Neural cell (in vitro differentiated cells): ENCODE data around the gene COASY. TPM values are rescaled to one million over a fixed set of nuclear protein-coding genes. Genes with fewer than 3 reads are reported as not detected.

Source experiments
- H2AFZ ChIP-seq: fragments of 200-600, 300-800 bp; sonication (generic), shearing (Covaris generic); 2 replicates; pipeline ENCODE4 v1.6.0; 2014; ENCODE audit warnings: low read depth, mild to moderate bottlenecking, antibody characterized with exemption, low read length, moderate library complexity
- H3F3A ChIP-seq: fragments of 200-600 bp; shearing (Covaris generic); 2 replicates; pipeline ENCODE4 v1.6.1; 2016; ENCODE audit warnings: mild to moderate bottlenecking, moderate library complexity, mixed read lengths, antibody characterized with exemption, low read length; ENCODE audit not compliant: insufficient read depth, poor library complexity, severe bottlenecking
- H3K27ac ChIP-seq: fragments of 200-600, 300-800 bp; sonication (generic), shearing (Covaris generic); 2 replicates; pipeline ENCODE4 v1.5.1; 2014; ENCODE audit warnings: mild to moderate bottlenecking, low read length, moderate library complexity
- H3K27me3 ChIP-seq: fragments of 300-800, 200-600 bp; sonication (generic), shearing (Covaris generic); 2 replicates; pipeline ENCODE4 v1.6.0; 2014; ENCODE audit warnings: mild to moderate bottlenecking, low read depth, low read length, moderate library complexity; ENCODE audit not compliant: insufficient read depth
- H3K36me3 ChIP-seq: fragments of 300-800, 200-600 bp; sonication (generic), shearing (Covaris generic); 2 replicates; pipeline ENCODE4 v1.5.1; 2014; ENCODE audit warnings: mild to moderate bottlenecking, antibody characterized with exemption, low read length, moderate library complexity; ENCODE audit not compliant: insufficient read depth
- H3K4me2 ChIP-seq: fragments of 300-800, 200-600 bp; sonication (generic), shearing (Covaris generic); 2 replicates; pipeline ENCODE4 v1.6.0; 2014; ENCODE audit warnings: mild to moderate bottlenecking, low read length
- H3K4me3 ChIP-seq: fragments of 300-800, 200-600 bp; sonication (generic), shearing (Covaris generic); 2 replicates; pipeline ENCODE4 v1.5.1; 2014; ENCODE audit warnings: mild to moderate bottlenecking, low read length, moderate library complexity
- H3K79me2 ChIP-seq: fragments of 200-600 bp; shearing (Covaris generic); replicated peaks from 2 replicates; pipeline ENCODE4 v1.6.0; 2014; ENCODE audit warnings: mild to moderate bottlenecking, low read length, moderate library complexity; ENCODE audit not compliant: insufficient read depth
- H3K9ac ChIP-seq: fragments of 300-800, 200-600 bp; sonication (generic), shearing (Covaris generic); 2 replicates; pipeline ENCODE4 v1.6.1; 2016; ENCODE audit warnings: mild to moderate bottlenecking, low read length, mixed read lengths
- H3K9me2 ChIP-seq: fragments of 200-600 bp; shearing (Covaris generic); 2 replicates; pipeline ENCODE4 v1.6.1; 2016; ENCODE audit warnings: mild to moderate bottlenecking, low read length, mixed read lengths; ENCODE audit not compliant: insufficient read depth
- H3K9me3 ChIP-seq: fragments of 200-600, 300-800 bp; sonication (generic), shearing (Covaris generic); 2 replicates; pipeline ENCODE4 v1.6.1; 2016; ENCODE audit warnings: mild to moderate bottlenecking, mixed run types, low read length, moderate library complexity, mixed read lengths
- H4K20me1 ChIP-seq: fragments of 200-600 bp; shearing (Covaris generic); 2 replicates; pipeline ENCODE4 v1.6.1; 2016; ENCODE audit warnings: mild to moderate bottlenecking, mixed run types; ENCODE audit not compliant: insufficient read depth
- EP300 ChIP-seq: fragments of 450-650 bp; conservative IDR thresholded peaks from 2 replicates; pipeline ENCODE4 v1.6.1; 2014; ENCODE audit warnings: antibody characterized with exemption, mild to moderate bottlenecking, moderate library complexity; ENCODE audit not compliant: poor library complexity, severe bottlenecking
- EZH2 ChIP-seq: fragments of 200-600, 300-800 bp; shearing (Covaris generic), sonication (generic); IDR thresholded peaks from 2 replicates; pipeline ENCODE4 v1.6.1; 2014; ENCODE audit warnings: antibody characterized with exemption, low read length, borderline replicate concordance, mild to moderate bottlenecking; ENCODE audit not compliant: insufficient read depth, poor library complexity, severe bottlenecking
- MXI1 ChIP-seq: fragments of 450-650 bp; conservative IDR thresholded peaks from 2 replicates; pipeline ENCODE4 v1.6.1; 2014; ENCODE audit warnings: antibody characterized with exemption, mild to moderate bottlenecking; ENCODE audit not compliant: poor library complexity, severe bottlenecking
- POLR2AphosphoS5 ChIP-seq: IDR thresholded peaks from 2 replicates; pipeline ENCODE4 v1.6.1; 2012
- RAD21 ChIP-seq: fragments of 450-650 bp; conservative IDR thresholded peaks from 2 replicates; pipeline ENCODE4 v1.6.1; 2014; ENCODE audit warnings: antibody characterized with exemption, mild to moderate bottlenecking, moderate library complexity
- SMC3 ChIP-seq: fragments of 450-650 bp; conservative IDR thresholded peaks from 2 replicates; pipeline ENCODE4 v1.6.1; 2014; ENCODE audit warnings: antibody characterized with exemption, mild to moderate bottlenecking, moderate library complexity; ENCODE audit not compliant: poor library complexity
- TAF1 ChIP-seq: IDR thresholded peaks from 2 replicates; pipeline ENCODE4 v1.6.1; 2012; ENCODE audit warnings: low read depth
- polyA plus RNA-seq: library from polyadenylated mRNA; depleted of rRNA; stranded (reverse); fragments of >200 nt; gene quantifications from 2 replicates; pipeline ENCODE4 v1.2.3, GENCODE V29; 2014
- TF ChIP-seq, protein P1 (sequence below): fragments of 450-650 bp; IDR thresholded peaks from 2 replicates; pipeline ENCODE4 v1.5.1; 2014; ENCODE audit warnings: antibody characterized with exemption, mild to moderate bottlenecking, moderate library complexity; ENCODE audit not compliant: poor library complexity, severe bottlenecking
- TF ChIP-seq, protein P2 (sequence below): IDR thresholded peaks from 2 replicates; pipeline ENCODE4 v1.6.1; 2012; ENCODE audit warnings: borderline replicate concordance

Gene COASY
- polyA plus RNA-seq, 1 donor from 2014 or later, result 8.2 TPM

- Histone ChIP-seq H3K27ac (peak overlapping the region; percentile 84), H2AFZ (peak overlapping the region; percentile 77), H3K27me3 (no peaks in the 10 kb centered on the region), H3K79me2 (no peaks in the 10 kb centered on the region), H4K20me1 (no peaks in the 10 kb centered on the region), H3K9ac (peak overlapping the region; percentile 92), H3K4me3 (peak overlapping the region; percentile 85), H3K4me2 (peak overlapping the region; percentile 98), H3K9me2 (no peaks in the 10 kb centered on the region), H3K36me3 (no peaks in the 10 kb centered on the region), H3F3A (no peaks in the 10 kb centered on the region), H3K9me3 (no peaks in the 10 kb centered on the region)
- TF ChIP-seq EP300 (peak; percentile 62), RAD21 (no peak), EZH2 (no peak), POLR2AphosphoS5 (peak; percentile 86), SMC3 (no peak), MXI1 (peak; percentile 81), TAF1 (peak; percentile 69)
- TF ChIP-seq, protein P1, sequence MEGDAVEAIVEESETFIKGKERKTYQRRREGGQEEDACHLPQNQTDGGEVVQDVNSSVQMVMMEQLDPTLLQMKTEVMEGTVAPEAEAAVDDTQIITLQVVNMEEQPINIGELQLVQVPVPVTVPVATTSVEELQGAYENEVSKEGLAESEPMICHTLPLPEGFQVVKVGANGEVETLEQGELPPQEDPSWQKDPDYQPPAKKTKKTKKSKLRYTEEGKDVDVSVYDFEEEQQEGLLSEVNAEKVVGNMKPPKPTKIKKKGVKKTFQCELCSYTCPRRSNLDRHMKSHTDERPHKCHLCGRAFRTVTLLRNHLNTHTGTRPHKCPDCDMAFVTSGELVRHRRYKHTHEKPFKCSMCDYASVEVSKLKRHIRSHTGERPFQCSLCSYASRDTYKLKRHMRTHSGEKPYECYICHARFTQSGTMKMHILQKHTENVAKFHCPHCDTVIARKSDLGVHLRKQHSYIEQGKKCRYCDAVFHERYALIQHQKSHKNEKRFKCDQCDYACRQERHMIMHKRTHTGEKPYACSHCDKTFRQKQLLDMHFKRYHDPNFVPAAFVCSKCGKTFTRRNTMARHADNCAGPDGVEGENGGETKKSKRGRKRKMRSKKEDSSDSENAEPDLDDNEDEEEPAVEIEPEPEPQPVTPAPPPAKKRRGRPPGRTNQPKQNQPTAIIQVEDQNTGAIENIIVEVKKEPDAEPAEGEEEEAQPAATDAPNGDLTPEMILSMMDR, result no peak
- TF ChIP-seq, protein P2, sequence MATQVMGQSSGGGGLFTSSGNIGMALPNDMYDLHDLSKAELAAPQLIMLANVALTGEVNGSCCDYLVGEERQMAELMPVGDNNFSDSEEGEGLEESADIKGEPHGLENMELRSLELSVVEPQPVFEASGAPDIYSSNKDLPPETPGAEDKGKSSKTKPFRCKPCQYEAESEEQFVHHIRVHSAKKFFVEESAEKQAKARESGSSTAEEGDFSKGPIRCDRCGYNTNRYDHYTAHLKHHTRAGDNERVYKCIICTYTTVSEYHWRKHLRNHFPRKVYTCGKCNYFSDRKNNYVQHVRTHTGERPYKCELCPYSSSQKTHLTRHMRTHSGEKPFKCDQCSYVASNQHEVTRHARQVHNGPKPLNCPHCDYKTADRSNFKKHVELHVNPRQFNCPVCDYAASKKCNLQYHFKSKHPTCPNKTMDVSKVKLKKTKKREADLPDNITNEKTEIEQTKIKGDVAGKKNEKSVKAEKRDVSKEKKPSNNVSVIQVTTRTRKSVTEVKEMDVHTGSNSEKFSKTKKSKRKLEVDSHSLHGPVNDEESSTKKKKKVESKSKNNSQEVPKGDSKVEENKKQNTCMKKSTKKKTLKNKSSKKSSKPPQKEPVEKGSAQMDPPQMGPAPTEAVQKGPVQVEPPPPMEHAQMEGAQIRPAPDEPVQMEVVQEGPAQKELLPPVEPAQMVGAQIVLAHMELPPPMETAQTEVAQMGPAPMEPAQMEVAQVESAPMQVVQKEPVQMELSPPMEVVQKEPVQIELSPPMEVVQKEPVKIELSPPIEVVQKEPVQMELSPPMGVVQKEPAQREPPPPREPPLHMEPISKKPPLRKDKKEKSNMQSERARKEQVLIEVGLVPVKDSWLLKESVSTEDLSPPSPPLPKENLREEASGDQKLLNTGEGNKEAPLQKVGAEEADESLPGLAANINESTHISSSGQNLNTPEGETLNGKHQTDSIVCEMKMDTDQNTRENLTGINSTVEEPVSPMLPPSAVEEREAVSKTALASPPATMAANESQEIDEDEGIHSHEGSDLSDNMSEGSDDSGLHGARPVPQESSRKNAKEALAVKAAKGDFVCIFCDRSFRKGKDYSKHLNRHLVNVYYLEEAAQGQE, result peak; percentile 48
Observed at GRCh38 chr17:42554250-42555121, 7.5 kb upstream of the COASY start.

- Histone ChIP-seq H3K9ac (peak overlapping the region; percentile 92), H3K27me3 (no peaks in the 10 kb centered on the region), H3K9me2 (no peaks in the 10 kb centered on the region), H2AFZ (peak overlapping the region; percentile 77), H3K4me2 (peak overlapping the region; percentile 98), H3K9me3 (no peaks in the 10 kb centered on the region), H3K79me2 (no peaks in the 10 kb centered on the region), H3K36me3 (no peaks in the 10 kb centered on the region), H4K20me1 (no peaks in the 10 kb centered on the region), H3F3A (no peaks in the 10 kb centered on the region), H3K4me3 (peak overlapping the region; percentile 85), H3K27ac (peak overlapping the region; percentile 84)
- TF ChIP-seq, protein P2, result no peak
- TF ChIP-seq MXI1 (no peak), TAF1 (no peak), EZH2 (no peak), EP300 (no peak), SMC3 (no peak), POLR2AphosphoS5 (no peak), RAD21 (no peak)
- TF ChIP-seq, protein P1, result no peak
Observed at GRCh38 chr17:42555122-42555622, 6.8 kb upstream of the COASY start.
